GM21529 (cell line): ENCODE results near the gene LMF2.

Experiments used
- ATAC-seq: cut with Tn5 transposase; IDR thresholded peaks from one replicate; pipeline ENCODE4 v1.9.1; 2021; ENCODE audit not compliant: unreplicated experiment

Gene LMF2

GRCh38 chr22:50505276-50505775 is 2.2 kb downstream of the LMF2 start:
- ATAC-seq = no peak

DNA sequence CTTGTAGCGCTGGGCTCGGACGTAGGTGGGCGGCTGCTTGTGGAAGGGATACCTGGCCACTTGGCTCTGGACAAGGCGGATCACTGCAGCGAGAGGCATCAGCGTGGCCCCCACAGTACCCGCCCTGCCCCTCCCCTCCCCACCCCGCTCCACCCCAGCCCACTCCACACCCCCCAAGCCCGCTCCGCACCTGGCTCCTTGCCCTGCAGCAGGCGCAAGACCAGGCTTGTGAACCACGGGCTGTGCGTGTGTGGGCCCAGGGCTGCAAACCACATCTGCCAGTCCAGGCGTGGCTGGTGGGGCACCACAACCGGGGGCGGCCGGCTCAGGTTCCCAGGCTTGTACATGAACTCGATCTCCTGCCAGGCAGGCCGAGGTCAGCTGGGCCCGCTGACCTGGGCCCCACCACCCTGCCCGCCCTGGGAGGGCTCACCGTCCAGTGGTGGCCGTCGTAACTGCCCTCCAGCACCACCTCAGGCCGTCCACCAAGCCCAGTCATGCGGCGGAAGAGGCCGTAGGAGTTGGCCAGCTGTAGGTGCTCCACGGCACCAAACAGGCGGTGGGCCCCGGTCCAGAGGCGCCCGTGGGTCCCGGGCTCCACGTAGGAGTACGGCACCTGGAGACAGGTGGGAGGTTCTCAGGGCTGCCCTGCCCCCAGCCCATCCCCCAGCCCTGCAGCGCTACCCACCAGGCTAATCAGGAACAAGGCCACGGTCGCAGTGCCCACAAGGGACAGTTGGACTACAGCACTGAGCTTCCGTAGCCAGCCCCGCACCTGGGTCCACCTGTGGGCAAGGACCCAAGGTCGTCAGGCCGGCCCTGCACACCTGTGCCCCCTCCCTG is 2.9 kb downstream of the LMF2 start:
- no peak for ATAC-seq

DNA sequence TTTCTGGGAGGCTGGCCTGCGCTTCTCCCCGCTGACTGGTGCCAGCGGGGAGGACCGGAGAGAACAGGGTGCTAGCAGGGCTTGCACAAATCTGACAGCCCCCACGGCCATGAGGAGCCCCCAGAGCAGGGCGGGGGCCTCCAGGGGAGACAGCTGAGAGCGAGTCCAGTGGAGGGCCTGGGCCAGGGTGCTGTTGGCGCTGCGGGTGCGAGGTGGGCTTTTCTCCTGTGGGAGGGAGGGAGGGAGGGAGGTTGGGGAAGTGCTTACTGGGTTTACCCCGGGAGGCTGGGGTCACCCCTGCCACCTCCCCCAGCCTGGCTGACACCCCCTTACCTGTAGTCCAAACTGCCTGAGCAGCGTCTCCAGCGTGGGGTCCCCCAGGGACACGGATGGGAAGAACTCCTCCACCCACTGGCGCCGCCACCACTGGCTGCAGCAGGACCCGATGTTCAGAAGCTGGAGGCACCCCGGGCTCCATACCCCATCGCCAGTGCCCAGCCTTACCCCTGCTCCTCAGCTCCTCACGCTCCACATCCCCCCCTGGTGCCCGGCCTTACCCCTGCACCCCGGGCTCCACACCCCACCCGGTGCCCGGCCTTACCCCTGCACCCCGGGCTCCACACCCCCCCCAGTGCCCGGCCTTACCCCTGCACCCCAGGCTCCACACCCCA is 3.9 kb downstream of the LMF2 start:
- ATAC-seq = no peak

DNA sequence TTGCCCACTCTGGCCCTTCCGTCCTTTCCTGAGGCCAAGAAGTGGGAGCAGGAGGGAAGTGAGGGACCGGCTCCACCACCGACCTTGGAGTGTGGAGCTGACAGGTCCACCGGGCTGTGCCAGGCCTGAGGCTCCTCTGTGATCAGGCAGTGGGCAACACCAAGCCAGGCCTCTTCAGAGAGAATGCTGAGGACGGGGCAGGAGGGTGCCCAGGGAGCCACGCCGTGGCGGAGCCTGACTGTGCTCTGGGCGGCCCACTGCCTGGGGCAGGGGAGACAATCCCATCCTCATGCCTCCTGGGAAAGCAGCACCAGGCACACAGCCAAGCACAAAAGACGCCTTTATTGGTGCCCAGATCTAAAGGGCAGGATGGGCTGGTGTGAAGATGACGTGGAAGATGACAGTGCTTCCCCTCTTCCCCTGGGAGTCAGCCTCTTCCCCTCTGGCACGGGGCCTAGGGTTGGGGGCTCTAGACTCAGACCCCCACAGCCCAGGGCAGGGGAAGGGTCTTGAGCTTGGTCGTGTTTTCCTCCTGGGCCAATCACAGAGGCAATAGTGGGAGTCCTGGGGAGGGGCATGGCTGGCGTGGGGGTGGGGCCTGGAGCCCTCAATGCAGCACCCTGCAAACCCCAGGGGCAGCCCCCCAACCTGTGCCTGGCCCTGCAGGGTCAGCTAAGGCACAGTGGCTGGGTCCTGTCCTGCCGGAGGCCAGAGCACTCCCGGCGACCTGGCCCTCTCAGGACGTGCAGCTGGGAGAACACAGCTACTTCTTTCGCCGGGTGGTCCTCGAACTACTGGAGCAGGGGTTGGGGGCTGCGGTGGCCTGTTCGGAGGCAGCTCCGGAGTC is 4.7 kb downstream of the LMF2 start:
- ATAC-seq = no peak

DNA sequence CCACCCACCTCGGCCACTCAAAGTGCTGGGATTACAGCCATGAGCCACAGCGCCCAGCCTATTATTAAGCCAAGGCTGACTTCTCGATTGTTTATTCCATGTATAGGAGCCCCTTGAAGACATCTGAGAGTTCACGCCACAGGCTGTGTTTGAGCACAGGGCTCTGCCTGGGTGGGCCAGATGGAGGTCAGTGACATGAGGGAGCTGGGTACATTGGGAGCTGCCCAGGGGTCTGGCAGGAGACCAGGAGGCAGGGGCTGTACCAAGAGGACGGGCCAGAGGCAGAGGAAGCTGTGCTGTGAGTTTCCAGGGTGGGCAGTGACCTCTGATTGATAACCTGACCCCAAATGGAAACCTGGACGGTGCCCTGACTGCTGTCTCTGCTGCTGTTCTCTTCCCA is 5.4 kb downstream of the LMF2 start:
- no peak for ATAC-seq

DNA sequence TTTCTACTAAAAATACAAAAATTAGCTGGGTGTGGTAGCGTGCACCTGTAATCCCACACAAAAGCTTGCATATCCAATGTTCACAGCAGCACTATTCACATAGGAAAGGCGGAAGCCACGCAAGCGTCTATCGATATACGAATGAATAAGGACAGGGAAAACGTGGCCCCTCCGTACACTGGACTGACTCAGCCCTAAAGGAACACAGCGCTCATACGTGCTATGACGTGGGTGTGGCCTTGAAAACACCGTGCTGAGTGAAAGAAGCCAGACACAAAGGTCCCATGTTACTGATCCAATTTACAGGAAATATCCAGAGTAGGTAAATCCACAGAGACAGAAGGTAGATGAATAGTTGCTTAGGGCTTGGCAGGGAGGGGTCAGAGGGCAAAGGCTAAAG is 7.0 kb downstream of the LMF2 start:
- ATAC-seq = no peak

DNA sequence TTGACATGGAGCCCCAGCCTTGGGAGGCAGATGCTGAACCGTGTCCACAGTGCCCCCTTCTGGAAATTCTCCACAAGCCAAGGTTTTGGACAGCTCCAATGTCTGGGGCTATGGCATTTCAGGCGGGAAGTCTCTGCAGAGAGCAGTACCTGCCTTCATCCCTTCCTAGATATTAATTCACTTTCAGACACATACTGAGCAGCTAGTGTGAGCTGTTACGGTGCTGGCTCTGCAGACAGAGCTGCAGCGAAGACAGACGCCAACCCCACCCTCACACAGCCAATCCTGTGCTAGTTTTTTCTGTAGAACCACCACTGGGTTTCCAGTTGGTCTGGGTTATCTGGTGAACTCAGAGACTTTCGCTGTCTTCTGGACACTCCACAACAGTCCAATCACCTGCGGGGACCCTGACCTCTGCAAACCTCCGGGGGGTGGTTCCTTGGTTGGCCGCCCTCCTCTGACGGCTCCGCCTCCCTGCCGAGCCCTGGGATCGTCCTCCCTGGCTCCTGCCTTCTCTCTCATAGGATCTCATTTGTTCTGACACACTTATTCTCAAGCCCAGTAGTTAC is 9.1 kb downstream of the LMF2 start:
- no peak for ATAC-seq

- no peak for ATAC-seq
These were observed 10.4 kb downstream of the LMF2 start for GRCh38 chr22:50497093-50497492.

DNA sequence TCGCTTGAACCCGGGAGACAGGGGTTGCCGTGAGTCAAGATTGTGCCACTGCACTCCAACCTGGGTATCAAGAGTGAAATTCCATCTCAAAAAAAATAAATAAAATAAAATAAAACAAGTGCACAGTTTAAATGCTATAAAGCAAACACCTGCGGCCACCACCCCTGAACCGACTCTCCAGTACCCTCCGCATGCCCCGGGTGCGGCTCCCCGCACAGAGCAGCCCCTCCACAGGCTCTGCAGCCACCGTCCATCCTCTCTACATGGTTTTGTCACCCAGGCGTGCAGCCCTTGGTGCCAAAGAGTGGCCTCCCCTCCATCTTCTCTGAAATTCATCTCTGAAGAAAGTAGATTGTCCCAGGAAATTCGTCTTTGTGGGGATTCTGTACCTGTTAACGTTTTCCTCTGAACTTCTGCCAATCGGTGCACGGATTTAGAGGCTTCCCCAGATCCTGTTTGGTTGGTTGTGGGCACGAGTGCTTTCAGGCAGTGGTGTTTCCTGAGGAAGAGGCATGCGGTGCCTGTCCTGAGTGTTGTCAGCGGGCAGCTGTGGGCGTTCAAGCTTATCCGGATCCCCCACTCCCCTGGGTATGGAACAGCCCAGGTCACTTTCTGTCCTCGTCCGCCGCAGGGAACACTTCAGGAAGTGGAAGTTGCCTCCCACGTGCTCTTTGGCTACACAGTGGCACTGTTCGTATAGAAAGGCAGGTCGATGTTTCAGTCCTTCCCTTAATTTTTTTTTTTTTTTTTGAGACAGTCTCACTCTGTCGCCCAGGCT is 16.8 kb downstream of the LMF2 start:
- ATAC-seq = no peak

- no peak for ATAC-seq
These were observed 17.9 kb downstream of the LMF2 start for GRCh38 chr22:50489363-50490243.

GRCh38 chr22:50488886-50489285 is 18.6 kb downstream of the LMF2 start:
- ATAC-seq = no peak

DNA sequence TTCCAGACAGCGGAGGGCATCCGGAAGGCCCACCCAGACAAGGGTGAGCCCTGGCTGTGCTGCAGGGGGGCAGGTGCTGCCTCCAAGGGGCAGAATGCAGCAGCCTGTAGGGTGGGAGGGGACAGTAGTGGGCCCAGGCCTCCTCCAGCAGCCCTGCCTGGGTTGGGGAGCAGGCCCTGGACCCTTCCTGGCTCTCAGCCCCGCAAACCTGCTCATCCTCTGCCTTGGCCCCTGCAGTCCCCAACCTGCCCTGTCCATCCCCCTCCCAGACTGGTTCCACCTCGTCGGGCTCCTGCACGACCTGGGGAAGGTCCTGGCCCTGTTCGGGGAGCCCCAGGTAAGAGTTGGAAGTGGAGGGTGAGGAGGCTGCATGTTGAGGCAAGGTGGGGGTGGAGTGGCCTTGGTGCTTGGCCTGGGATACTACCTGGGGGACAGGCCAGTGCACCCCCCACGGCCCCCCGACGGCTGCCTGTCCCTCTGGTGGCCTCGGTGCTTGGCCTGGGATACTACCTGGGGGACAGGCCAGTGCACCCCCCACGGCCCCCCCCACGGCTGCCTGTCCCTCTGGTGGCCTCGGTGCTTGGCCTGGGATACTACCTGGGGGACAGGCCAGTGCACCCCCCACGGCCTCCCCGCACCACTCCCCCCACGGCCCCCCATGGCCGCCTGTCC is 19.4 kb downstream of the LMF2 start:
- no peak for ATAC-seq

GRCh38 chr22:50487290-50488005 is 20.1 kb downstream of the LMF2 start:
- ATAC-seq = no peak

- no peak for ATAC-seq
These were observed 20.8 kb downstream of the LMF2 start, which contains the start of gene MIOX for GRCh38 chr22:50486561-50487289. Gene MIOX, plus strand, starts transcription at chr22:50486859. Its CDS starts 39 bp downstream, at chr22:50486898.

- ATAC-seq = no peak
These were observed 22.0 kb downstream of the LMF2 start for GRCh38 chr22:50485221-50486131.
